ENCODE results near the gene CSPG4.
"Not testable (repeated sequence)": the region's sequence is repeated elsewhere in the genome, so short reads cannot be mapped to it uniquely, and the experiment has no call there.

CSPG4 gene

GRCh38 chr15:75682181-75683135 lies 30.2 kb downstream of the CSPG4 start:
- no peak overlapping the region for H3K4me3 ChIP-seq (ENCODE audit: low read depth in 1 of 2, low read length in 2 of 2)
- peaks cover 3% of the 10 kb centered on the region; the same call in 1 of the 2 replicates for H3K4me1 ChIP-seq (ENCODE audit: insufficient read depth, low read length)
- no peak for ATAC-seq (ENCODE audit: insufficient read depth, low read depth)
- TF ChIP-seq CTCF (IDR thresholded peaks at IDR 0.05; ENCODE audit: borderline replicate concordance, extremely low read depth, low read length, poor library complexity, severe bottlenecking) = no peak
- TF ChIP-seq EZH2 (IDR thresholded peaks at IDR 0.05; ENCODE audit: borderline replicate concordance, low read depth, low read length, severe bottlenecking) = no peak
- H4K20me1 ChIP-seq (ENCODE audit: insufficient read depth, low read length) = no peaks in the 10 kb centered on the region
- H2AFZ ChIP-seq (ENCODE audit: low read depth, low read length) = no peak overlapping the region
- H3K27ac ChIP-seq (ENCODE audit: low read length) = no peak overlapping the region
- no peak overlapping the region for H3K9ac ChIP-seq (ENCODE audit: low read depth, low read length)
- no peaks in the 10 kb centered on the region for H3K36me3 ChIP-seq (ENCODE audit: insufficient read depth, low read length)
- no peaks in the 10 kb centered on the region for H3K79me2 ChIP-seq (ENCODE audit: insufficient read depth, low read length)
- H3K27me3 ChIP-seq (ENCODE audit: insufficient read depth, low read length, poor library complexity) = no peaks in the 10 kb centered on the region
- DNase-seq = no peak
- H3K4me2 ChIP-seq (ENCODE audit: insufficient read depth, low read length) = no peak overlapping the region
- H3K9me3 ChIP-seq (ENCODE audit: insufficient read depth, low read length, severe bottlenecking) = no peaks in the 10 kb centered on the region

GRCh38 chr15:75680007-75680789 lies 32.5 kb downstream of the CSPG4 start:
- DNase-seq (no peak), ATAC-seq (ENCODE audit: insufficient read depth, low read depth) (no peak)
- H3K9ac ChIP-seq (ENCODE audit: low read depth, low read length) = no peak overlapping the region
- H2AFZ ChIP-seq (ENCODE audit: low read depth, low read length) = no peak overlapping the region
- no peaks in the 10 kb centered on the region for H4K20me1 ChIP-seq (ENCODE audit: insufficient read depth, low read length)
- no peak for TF ChIP-seq CTCF (IDR thresholded peaks at IDR 0.05; ENCODE audit: borderline replicate concordance, extremely low read depth, low read length, poor library complexity, severe bottlenecking)
- H3K79me2 ChIP-seq (ENCODE audit: insufficient read depth, low read length) = no peaks in the 10 kb centered on the region
- H3K27ac ChIP-seq (ENCODE audit: low read length) = no peak overlapping the region
- no peaks in the 10 kb centered on the region for H3K36me3 ChIP-seq (ENCODE audit: insufficient read depth, low read length)
- H3K4me3 ChIP-seq (ENCODE audit: low read depth in 1 of 2, low read length in 2 of 2) = no peak overlapping the region
- no peaks in the 10 kb centered on the region for H3K9me3 ChIP-seq (ENCODE audit: insufficient read depth, low read length, severe bottlenecking)
- H3K27me3 ChIP-seq (ENCODE audit: insufficient read depth, low read length, poor library complexity) = no peaks in the 10 kb centered on the region
- no peak overlapping the region for H3K4me2 ChIP-seq (ENCODE audit: insufficient read depth, low read length)
- peaks cover 3% of the 10 kb centered on the region; the same call in 1 of the 2 replicates for H3K4me1 ChIP-seq (ENCODE audit: insufficient read depth, low read length)

GRCh38 chr15:75678324-75678690 lies 34.3 kb downstream of the CSPG4 start:
- H3K9ac ChIP-seq (ENCODE audit: low read depth, low read length); DNase-seq; H3K9me3 ChIP-seq (ENCODE audit: insufficient read depth, low read length, severe bottlenecking); H3K79me2 ChIP-seq (ENCODE audit: insufficient read depth, low read length); H3K27me3 ChIP-seq (ENCODE audit: insufficient read depth, low read length, poor library complexity); H3K4me1 ChIP-seq (ENCODE audit: insufficient read depth, low read length); H3K4me2 ChIP-seq (ENCODE audit: insufficient read depth, low read length); H3K36me3 ChIP-seq (ENCODE audit: insufficient read depth, low read length); H2AFZ ChIP-seq (ENCODE audit: low read depth, low read length); H3K4me3 ChIP-seq (ENCODE audit: low read depth in 1 of 2, low read length in 2 of 2); ATAC-seq (ENCODE audit: insufficient read depth, low read depth); H4K20me1 ChIP-seq (ENCODE audit: insufficient read depth, low read length); H3K27ac ChIP-seq (ENCODE audit: low read length): not testable (repeated sequence)

Data from DND-41 (cell line).